ENCODE results near the gene MRPL23.

- TF ChIP-seq CTCF (conservative IDR thresholded peaks at IDR 0.05 in 1 of 2, IDR thresholded peaks at IDR 0.05 in 1 of 2; ENCODE audit: low read depth in 1 of 2, low read length in 2 of 2) (no peak), EZH2 (IDR thresholded peaks at IDR 0.05; ENCODE audit: low read length, missing control alignments) (no peak)
Measured at GRCh38 chr11:1924181-1924580, 23.0 kb upstream of the MRPL23 start.
